A549 (cell line): ENCODE results near the gene PRRC2B. TPM values are rescaled to one million over a fixed set of nuclear protein-coding genes. Genes with fewer than 3 reads are reported as not detected.

ENCODE experiments used
- ATAC-seq, 2 experiments: fragments of 200-7000 bp in 1 of 2; fragments of >200 bp in 1 of 2; cut with Nextera tagmentation in 1 of 2; cut with Tn5 transposase in 1 of 2; 3 replicates each; pipeline versions ENCODE4 v1.8.0 to v1.9.1; 2018 to 2020; ENCODE audit warnings: mild to moderate bottlenecking in 1 of 2, moderate library complexity in 1 of 2
- CTCF ChIA-PET: fragments of 300-600 bp; sonication (Branson Sonifier 250); formaldehyde crosslinking; extraction: SDS; loops from one replicate; lab custom pipeline; 2021; ENCODE audit warnings: antibody characterized with exemption, inconsistent platforms; lab: Yijun Ruan, JAX
- POLR2A ChIA-PET: fragments of 350-600 bp; formaldehyde crosslinking; extraction: SDS; loops from one replicate; lab custom pipeline; 2021; ENCODE audit warnings: antibody characterized with exemption, inconsistent platforms; lab: Yijun Ruan, JAX
- DNase-seq, 2 experiments: peaks; one replicate each; pipeline versions ENCODE4 v3.0.0 to v3.0.0-alpha.2; 2011 to 2016; ENCODE audit warnings: low read depth in 1 of 2, low spot score in 1 of 2
- FAIRE-seq: peaks from 2 replicates; lab custom pipeline; 2011; peaks lifted over from hg19 to GRCh38; lab: Jason Lieb, UNC
- H3K27ac ChIP-seq, 2 experiments: fragments of >200 bp; sonication (Bioruptor Twin); formaldehyde crosslinking; 3 replicates each; pipeline ENCODE4 v1.5.1; 2016 to 2017
- H3K4me1 ChIP-seq: fragments of >200 bp; sonication (Bioruptor Twin); formaldehyde crosslinking; 3 replicates; pipeline ENCODE4 v1.6.1; 2016
- H3K4me2 ChIP-seq: fragments of >200 bp; sonication (Bioruptor Twin); formaldehyde crosslinking; 3 replicates; pipeline ENCODE4 v1.6.1; 2016
- H3K4me3 ChIP-seq: fragments of >200 bp; sonication (Bioruptor Twin); formaldehyde crosslinking; 3 replicates; pipeline ENCODE4 v1.5.1; 2016
- H3K9me3 ChIP-seq: fragments of >200 bp; sonication (Bioruptor Twin); formaldehyde crosslinking; 3 replicates; pipeline ENCODE4 v1.6.1; 2016
- CBX2 ChIP-seq: fragments of 200-600 bp; sonication (generic); IDR thresholded peaks from 2 replicates; pipeline ENCODE4 v1.6.1; 2016; ENCODE audit warnings: low read depth, mild to moderate bottlenecking, borderline replicate concordance
- CBX8 ChIP-seq: fragments of 200-600 bp; sonication (generic); IDR thresholded peaks from 2 replicates; pipeline ENCODE4 v1.6.1; 2016
- CHD4 ChIP-seq: fragments of 200-600 bp; sonication (generic); IDR thresholded peaks from 2 replicates; pipeline ENCODE4 v1.6.1; 2016; ENCODE audit warnings: antibody characterized with exemption, mild to moderate bottlenecking, borderline replicate concordance
- CTCF ChIP-seq: fragments of >200 bp; sonication (Bioruptor Twin); formaldehyde crosslinking; IDR thresholded peaks from 3 replicates; pipeline ENCODE4 v1.5.1; 2016
- EHF ChIP-seq: fragments of 250-450 bp; sonication (Bioruptor Pico); IDR thresholded peaks from 2 replicates; pipeline ENCODE4 v1.5.0; 2020; ENCODE audit warnings: mild to moderate bottlenecking
- FOXS1 ChIP-seq: fragments of 250-450 bp; sonication (Bioruptor Pico); IDR thresholded peaks from 2 replicates; pipeline ENCODE4 v1.5.0; 2020; ENCODE audit warnings: mild to moderate bottlenecking, moderate library complexity
- HOXA7 ChIP-seq: fragments of 250-450 bp; sonication (Bioruptor Pico); IDR thresholded peaks from 2 replicates; pipeline ENCODE4 v1.5.0; 2020; ENCODE audit warnings: mild to moderate bottlenecking, moderate library complexity
- HOXB13 ChIP-seq: fragments of 250-450 bp; sonication (Bioruptor Pico); IDR thresholded peaks from 2 replicates; pipeline ENCODE4 v1.5.0; 2020; ENCODE audit warnings: low read depth, mild to moderate bottlenecking, moderate library complexity
- HOXB5 ChIP-seq: fragments of 250-450 bp; sonication (Bioruptor Pico); IDR thresholded peaks from 2 replicates; pipeline ENCODE4 v1.5.0; 2020; ENCODE audit warnings: mild to moderate bottlenecking, moderate library complexity
- JUN ChIP-seq, 2 experiments: fragments of >200 bp; sonication (Bioruptor Twin); formaldehyde crosslinking; IDR thresholded peaks; 2 replicates in 1 of 2; 3 replicates in 1 of 2; pipeline ENCODE4 v1.6.1; 2016 to 2017
- KDM1A ChIP-seq: fragments of 200-600 bp; sonication (generic); IDR thresholded peaks from 2 replicates; pipeline ENCODE4 v1.6.1; 2016; ENCODE audit warnings: low read depth, mild to moderate bottlenecking
- KDM5A ChIP-seq: fragments of 200-600 bp; sonication (generic); IDR thresholded peaks from 2 replicates; pipeline ENCODE4 v1.6.1; 2016; ENCODE audit warnings: antibody characterized with exemption, mild to moderate bottlenecking
- MAFK ChIP-seq: fragments of 450-650 bp; IDR thresholded peaks from 2 replicates; pipeline ENCODE4 v1.6.1; 2014; ENCODE audit not compliant: partially characterized antibody
- MYC ChIP-seq: IDR thresholded peaks from 2 replicates; pipeline ENCODE4 v1.6.1; 2012; ENCODE audit warnings: mild to moderate bottlenecking, inconsistent platforms, low read length, improper control_type of control experiment, borderline replicate concordance
- POLR2A ChIP-seq: IDR thresholded peaks from 2 replicates; pipeline ENCODE4 v1.6.1; 2012; ENCODE audit warnings: mild to moderate bottlenecking, low read length
- POLR2AphosphoS2 ChIP-seq: conservative IDR thresholded peaks from 2 replicates; pipeline ENCODE4 v1.6.1; 2012; ENCODE audit warnings: low read length, improper control_type of control experiment, inconsistent platforms
- WGBS: methylation state at CpG from one replicate; pipeline ENCODE4 v1.1.6; 2017; ENCODE audit errors: missing lambda C conversion rate; 5-methylcytosine and 5-hydroxymethylcytosine counted together
- polyA plus RNA-seq, 4 experiments: library from polyadenylated mRNA; depleted of rRNA in 3 of 4; stranded (reverse); fragments of >200 nt; fragmentation: RNase III in 1 of 4; extraction: RNeasy Plus Mini Kit Qiagen cat#74134 plus additional on column Dnase treatment in 1 of 4; gene quantifications; 2 replicates in 3 of 4; 3 replicates in 1 of 4; pipeline ENCODE4 v1.2.3, GENCODE V29; 2011 to 2017
- TF ChIP-seq, protein P1 (sequence below): fragments of >200 bp; sonication (Bioruptor Twin); formaldehyde crosslinking; IDR thresholded peaks from 2 replicates; pipeline ENCODE4 v1.6.1; 2016
- TF ChIP-seq, protein P2 (sequence below): IDR thresholded peaks from 2 replicates; pipeline ENCODE4 v1.6.1; 2012; ENCODE audit warnings: low read depth, borderline replicate concordance
- TF ChIP-seq, protein P3 (sequence below): fragments of 150-350 bp; IDR thresholded peaks from 2 replicates; pipeline ENCODE4 v1.6.1; 2014; ENCODE audit warnings: low read depth, mild to moderate bottlenecking, low read length
- TF ChIP-seq, protein P4 (sequence below): IDR thresholded peaks from 2 replicates; pipeline ENCODE4 v1.6.1; 2012

The PRRC2B gene
- polyA plus RNA-seq, 2 of the 4 experiments (the other 2 are of a cell fraction) = 35.6 to 47.3 TPM

DNA sequence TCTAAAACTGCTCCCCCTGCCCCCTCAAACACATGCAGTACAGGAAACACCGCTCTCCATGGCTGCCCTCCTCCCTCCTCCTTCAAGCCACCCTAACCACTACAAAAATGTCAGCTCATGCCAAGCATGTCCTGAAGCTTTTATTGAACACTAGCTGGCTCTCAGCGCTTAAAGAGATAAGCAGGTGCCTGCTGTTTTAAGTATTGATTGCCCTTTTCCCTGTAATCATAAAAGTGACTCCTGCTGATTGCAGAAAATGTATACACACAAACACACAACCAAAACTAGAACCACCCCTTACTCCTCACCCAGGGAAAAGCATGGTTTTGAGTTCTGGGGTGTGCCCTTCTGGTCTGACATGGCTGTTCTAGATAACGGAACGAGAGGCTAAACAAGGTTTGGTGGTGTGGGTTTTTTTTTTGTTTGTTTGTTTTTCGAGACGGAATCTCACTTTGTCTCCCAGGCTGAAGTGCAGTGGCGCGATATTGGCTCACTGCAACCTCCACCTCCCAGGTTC lies 140.9 kb downstream of the PRRC2B start:
- ChIA-PET CTCF (interaction anchor here (2.3 kb wide), 1 partner anchor 57 kb away, joined by 7 read pairs; no protein-coding TSS in a partner anchor), POLR2A (no interaction called here)
- WGBS = 79% methylated on average over 8 of the region's 8 CpGs
- DNase-seq (no peak), FAIRE-seq (no peak), ATAC-seq (no peak)
- TF ChIP-seq HOXB5 (CRISPR knock-in tag) (no peak), FOXS1 (CRISPR knock-in tag) (no peak), MAFK (no peak)
- TF ChIP-seq, protein P1, sequence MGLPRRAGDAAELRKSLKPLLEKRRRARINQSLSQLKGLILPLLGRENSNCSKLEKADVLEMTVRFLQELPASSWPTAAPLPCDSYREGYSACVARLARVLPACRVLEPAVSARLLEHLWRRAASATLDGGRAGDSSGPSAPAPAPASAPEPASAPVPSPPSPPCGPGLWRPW = no peak
- H3K4me2 ChIP-seq = no peak overlapping the region
- 0 out of 3 replicates have a peak, but pooled peaks cover 8% of the 10 kb centered on the region for H3K9me3 ChIP-seq
- no peak overlapping the region for H3K27ac ChIP-seq
- H3K4me1 ChIP-seq = peaks cover 10% of the 10 kb centered on the region
- H3K4me3 ChIP-seq = no peak overlapping the region

DNA sequence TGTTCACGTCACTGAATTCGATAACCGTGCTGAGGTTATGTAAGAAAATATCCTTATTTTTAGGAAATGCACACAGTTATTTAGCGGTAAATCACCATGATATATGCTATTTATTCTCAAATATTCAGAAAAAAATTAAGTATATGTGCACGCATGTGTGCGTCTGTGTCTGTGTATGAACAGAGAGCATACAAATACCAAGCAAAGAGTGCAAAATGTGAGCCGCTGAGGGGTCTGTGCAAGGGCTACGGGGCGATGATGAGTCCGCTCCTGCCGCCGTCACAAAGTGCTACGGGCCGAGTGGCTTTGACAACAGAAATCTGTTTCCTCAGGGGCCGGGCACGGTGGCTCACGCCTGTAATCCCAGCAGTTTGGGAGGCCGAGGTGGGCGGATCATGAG lies 144.1 kb downstream of the PRRC2B start:
- POLR2A ChIA-PET = no interaction called here
- Histone ChIP-seq H3K9me3 (peaks cover 25% of the 10 kb centered on the region), H3K27ac (no peak overlapping the region), H3K4me2 (no peak overlapping the region), H3K4me1 (no peaks in the 10 kb centered on the region)
- WGBS = 78% methylated on average over 19 of the region's 19 CpGs
- no peak for TF ChIP-seq CHD4
- TF ChIP-seq, protein P2, sequence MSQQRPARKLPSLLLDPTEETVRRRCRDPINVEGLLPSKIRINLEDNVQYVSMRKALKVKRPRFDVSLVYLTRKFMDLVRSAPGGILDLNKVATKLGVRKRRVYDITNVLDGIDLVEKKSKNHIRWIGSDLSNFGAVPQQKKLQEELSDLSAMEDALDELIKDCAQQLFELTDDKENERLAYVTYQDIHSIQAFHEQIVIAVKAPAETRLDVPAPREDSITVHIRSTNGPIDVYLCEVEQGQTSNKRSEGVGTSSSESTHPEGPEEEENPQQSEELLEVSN = no peak
- no peak for TF ChIP-seq POLR2AphosphoS2
- TF ChIP-seq MAFK = no peak
- no peak for TF ChIP-seq MYC
- no peak for TF ChIP-seq EHF (CRISPR knock-in tag)
- TF ChIP-seq KDM1A = no peak
- TF ChIP-seq, protein P1 = no peak
- TF ChIP-seq JUN (IDR thresholded peaks at IDR 0.05) = no peak
- no peak for TF ChIP-seq FOXS1 (CRISPR knock-in tag)
- TF ChIP-seq POLR2A = no peak
- TF ChIP-seq HOXB13 (CRISPR knock-in tag) = no peak
- TF ChIP-seq CBX2 = no peak
- no peak for TF ChIP-seq CTCF
- TF ChIP-seq CBX8 = no peak
- TF ChIP-seq HOXB5 (CRISPR knock-in tag) = no peak
- TF ChIP-seq, protein P3, sequence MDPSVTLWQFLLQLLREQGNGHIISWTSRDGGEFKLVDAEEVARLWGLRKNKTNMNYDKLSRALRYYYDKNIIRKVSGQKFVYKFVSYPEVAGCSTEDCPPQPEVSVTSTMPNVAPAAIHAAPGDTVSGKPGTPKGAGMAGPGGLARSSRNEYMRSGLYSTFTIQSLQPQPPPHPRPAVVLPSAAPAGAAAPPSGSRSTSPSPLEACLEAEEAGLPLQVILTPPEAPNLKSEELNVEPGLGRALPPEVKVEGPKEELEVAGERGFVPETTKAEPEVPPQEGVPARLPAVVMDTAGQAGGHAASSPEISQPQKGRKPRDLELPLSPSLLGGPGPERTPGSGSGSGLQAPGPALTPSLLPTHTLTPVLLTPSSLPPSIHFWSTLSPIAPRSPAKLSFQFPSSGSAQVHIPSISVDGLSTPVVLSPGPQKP = no peak
- TF ChIP-seq KDM5A = no peak
- TF ChIP-seq, protein P4, sequence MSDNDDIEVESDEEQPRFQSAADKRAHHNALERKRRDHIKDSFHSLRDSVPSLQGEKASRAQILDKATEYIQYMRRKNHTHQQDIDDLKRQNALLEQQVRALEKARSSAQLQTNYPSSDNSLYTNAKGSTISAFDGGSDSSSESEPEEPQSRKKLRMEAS = no peak
- TF ChIP-seq HOXA7 (CRISPR knock-in tag) = no peak
- TF ChIP-seq, all 56 proteins: peak for 0
- H3K4me3 ChIP-seq = no peak overlapping the region
- CTCF ChIA-PET = interaction anchor here (0.6 to 1.8 kb wide), 2 partner anchors 9 to 49 kb away, joined by 3 to 5 read pairs; no protein-coding TSS in a partner anchor
- no peak for DNase-seq
- ATAC-seq = no peak
- no peak for FAIRE-seq
